K562 (cell line): ENCODE measurements around the gene SFXN5. TPM values are rescaled to one million over a fixed set of nuclear protein-coding genes. Genes with fewer than 3 reads are reported as not detected.

Experiments
- ATAC-seq: fragments of 200-7000 bp; cut with Tn5 transposase; 3 replicates; pipeline ENCODE4 v1.9.1; 2020; ENCODE audit warnings: moderate library complexity
- BruUV-seq: library from RNA; stranded (reverse); fragments of 400-500 nt; replicated peaks from 2 replicates; lab custom pipeline; 2021; lab: Mats Ljungman, UMichigan
- CTCF ChIA-PET: fragments of 300-600 bp; formaldehyde crosslinking; extraction: SDS; loops from one replicate; lab custom pipeline; 2021; ENCODE audit warnings: low intra/inter-chr PET ratio; lab: Yijun Ruan, JAX
- POLR2A ChIA-PET: fragments of 300-600, 350-650 bp; sonication (Branson Sonifier 250); formaldehyde crosslinking; extraction: SDS; loops from one replicate; lab custom pipeline; 2021; ENCODE audit warnings: antibody characterized with exemption, inconsistent platforms; lab: Yijun Ruan, JAX
- DNase-seq, 4 experiments: peaks; one replicate each; pipeline versions ENCODE4 v3.0.0 to v3.0.0-alpha.2; 2011 to 2018; ENCODE audit warnings: low spot score in 3 of 4, mixed read lengths in 3 of 4; ENCODE audit errors: extremely low read depth in 1 of 4
- FAIRE-seq: peaks from 2 replicates; lab custom pipeline; 2011; peaks lifted over from hg19 to GRCh38; lab: Jason Lieb, UNC
- H2AFZ ChIP-seq: 2 replicates; pipeline ENCODE4 v1.6.0; 2011; ENCODE audit warnings: low read depth, low read length, control low read depth, inconsistent platforms
- H3K27ac ChIP-seq: fragments of 200-600 bp; 3 replicates; pipeline ENCODE4 v1.8.0; 2011; ENCODE audit warnings: low read depth, mild to moderate bottlenecking, control low read depth, inconsistent platforms, low read length, moderate library complexity, mixed read lengths; ENCODE audit errors: extremely low read depth
- H3K27me3 ChIP-seq, 2 experiments: fragments of 300-600 bp in 1 of 2; 2 replicates in 1 of 2; 3 replicates in 1 of 2; pipeline versions ENCODE4 v1.6.0 to v1.8.0; 2011; ENCODE audit warnings: inconsistent platforms in 2 of 2, low read length in 2 of 2, mild to moderate bottlenecking in 1 of 2, mixed read lengths in 1 of 2, moderate library complexity in 1 of 2; ENCODE audit not compliant: control insufficient read depth in 2 of 2, insufficient read depth in 2 of 2
- H3K36me3 ChIP-seq: fragments of 300-600 bp; 3 replicates; pipeline ENCODE4 v1.8.0; 2011; ENCODE audit warnings: mild to moderate bottlenecking, low read length, inconsistent platforms; ENCODE audit not compliant: control insufficient read depth, insufficient read depth
- H3K4me1 ChIP-seq, 2 experiments: fragments of 200-600 bp in 1 of 2; replicated peaks in 1 of 2; 2 replicates in 1 of 2; 3 replicates in 1 of 2; pipeline versions ENCODE4 v1.5.1 to v1.8.0; 2011; ENCODE audit warnings: inconsistent platforms in 2 of 2, low read length in 2 of 2, mild to moderate bottlenecking in 1 of 2, mixed read lengths in 1 of 2, moderate library complexity in 1 of 2; ENCODE audit not compliant: control insufficient read depth in 2 of 2, insufficient read depth in 2 of 2
- H3K4me2 ChIP-seq: 2 replicates; pipeline ENCODE4 v1.6.1; 2011; ENCODE audit warnings: low read length, control low read depth, inconsistent platforms, mixed read lengths; ENCODE audit not compliant: insufficient read depth
- H3K4me3 ChIP-seq: fragments of 200-600 bp; sonication (generic), shearing (Covaris generic); 2 replicates; pipeline ENCODE4 v1.5.1; 2016; ENCODE audit warnings: control low read depth, inconsistent platforms
- H3K79me2 ChIP-seq: fragments of 200-600 bp; 3 replicates; pipeline ENCODE4 v1.8.0; 2011; ENCODE audit warnings: low read length, inconsistent platforms; ENCODE audit not compliant: control insufficient read depth, insufficient read depth
- H3K9ac ChIP-seq, 2 experiments: 2 replicates each; pipeline versions ENCODE4 v1.6.0 to v1.6.1; 2011; ENCODE audit warnings: low read depth in 2 of 2, low read length in 2 of 2, control low read depth in 1 of 2, inconsistent platforms in 1 of 2, mild to moderate bottlenecking in 1 of 2, mixed read lengths in 1 of 2; ENCODE audit not compliant: insufficient read depth in 1 of 2
- H3K9me1 ChIP-seq: one replicate; pipeline ENCODE4 v1.6.0; 2011; ENCODE audit warnings: inconsistent platforms, mild to moderate bottlenecking, low read length, moderate library complexity; ENCODE audit not compliant: control insufficient read depth, insufficient read depth
- H3K9me3 ChIP-seq: replicated peaks from 2 replicates; pipeline ENCODE4 v1.5.1; 2011; ENCODE audit warnings: low read depth, low read length, inconsistent platforms; ENCODE audit not compliant: control insufficient read depth, insufficient read depth
- H4K20me1 ChIP-seq: replicated peaks from 2 replicates; pipeline ENCODE4 v1.6.1; 2011; ENCODE audit warnings: low read length, inconsistent platforms, mixed read lengths; ENCODE audit not compliant: control insufficient read depth, insufficient read depth
- CBX8 ChIP-seq: fragments of 200-600 bp; sonication (generic); IDR thresholded peaks from 2 replicates; pipeline ENCODE4 v1.6.1; 2012; ENCODE audit warnings: borderline replicate concordance, mixed run types, low read depth, mild to moderate bottlenecking, moderate library complexity, mixed read lengths, low read length, control low read depth, inconsistent platforms; ENCODE audit not compliant: poor library complexity, severe bottlenecking; ENCODE audit errors: extremely low read depth
- CEBPB ChIP-seq: fragments of 450-650 bp; IDR thresholded peaks from 2 replicates; pipeline ENCODE4 v1.6.1; 2016; ENCODE audit warnings: missing genetic modification characterization, missing compliant biosample characterization
- JUND ChIP-seq, 2 experiments: IDR thresholded peaks; 2 replicates in 1 of 2; 3 replicates in 1 of 2; pipeline ENCODE4 v1.6.1; 2011; ENCODE audit warnings: borderline replicate concordance in 2 of 2, low read depth in 2 of 2, low read length in 2 of 2, improper control_type of control experiment in 1 of 2, missing biosample characterization in 1 of 2, missing genetic modification characterization in 1 of 2, missing genetic modification reagents in 1 of 2
- KAT2B ChIP-seq: IDR thresholded peaks from one replicate; pipeline ENCODE4 v1.6.1; 2012; ENCODE audit warnings: low read depth, mild to moderate bottlenecking, control low read depth, inconsistent platforms, low read length, moderate library complexity
- KDM1A ChIP-seq, 2 experiments: fragments of 450-650 bp; IDR thresholded peaks; 2 replicates each; pipeline ENCODE4 v1.6.1; 2016; ENCODE audit warnings: mild to moderate bottlenecking in 2 of 2
- NFRKB ChIP-seq: fragments of 450-650 bp; IDR thresholded peaks from 2 replicates; pipeline ENCODE4 v1.6.1; 2016; ENCODE audit warnings: low read depth
- NR2F6 ChIP-seq: fragments of 450-650 bp; formaldehyde crosslinking; IDR thresholded peaks from 2 replicates; pipeline ENCODE4 v1.4.0; 2020; ENCODE audit warnings: mild to moderate bottlenecking
- RBM34 ChIP-seq: fragments of 200-400 bp; formaldehyde crosslinking; IDR thresholded peaks from 2 replicates; pipeline ENCODE4 v1.6.1; 2018; ENCODE audit warnings: low read length, borderline replicate concordance; ENCODE audit not compliant: insufficient read depth
- SPI1 ChIP-seq: IDR thresholded peaks from 2 replicates; pipeline ENCODE4 v1.6.1; 2011; ENCODE audit warnings: low read depth, low read length, control low read depth, borderline replicate concordance
- TCF7L2 ChIP-seq: fragments of 150-350 bp; IDR thresholded peaks from 2 replicates; pipeline ENCODE4 v1.6.1; 2016; ENCODE audit warnings: low read depth, mild to moderate bottlenecking, low read length, moderate library complexity
- ZBTB17 ChIP-seq: fragments of 450-650 bp; formaldehyde crosslinking; IDR thresholded peaks from 2 replicates; pipeline ENCODE4 v1.4.0; 2020; ENCODE audit warnings: mild to moderate bottlenecking
- ZFP91 ChIP-seq: sonication (generic); formaldehyde crosslinking; IDR thresholded peaks from 2 replicates; pipeline ENCODE4 v1.8.0; 2022; ENCODE audit warnings: mild to moderate bottlenecking, missing genetic modification reagents
- ZNF140 ChIP-seq: fragments of 250-450 bp; sonication (Bioruptor Pico); IDR thresholded peaks from 2 replicates; pipeline ENCODE4 v1.8.0; 2021; ENCODE audit warnings: moderate library complexity, mild to moderate bottlenecking, inconsistent platforms
- ZNF431 ChIP-seq: sonication (generic); formaldehyde crosslinking; IDR thresholded peaks from 2 replicates; pipeline ENCODE4 v1.8.0; 2022; ENCODE audit warnings: mild to moderate bottlenecking, missing genetic modification reagents
- WGBS: fragments of 100-300 bp; shearing (Covaris generic); methylation state at CpG from one replicate; pipeline ENCODE4 v1.1.6; 2016; ENCODE audit warnings: low coverage, mixed read lengths; ENCODE audit not compliant: insufficient coverage; ENCODE audit errors: missing lambda C conversion rate; 5-methylcytosine and 5-hydroxymethylcytosine counted together
- in situ Hi-C: fragments of 300-500 bp; cut with MboI; formaldehyde crosslinking; loops from 4 replicates; pipeline ENCODE4 v1.15.0; 2018; ENCODE audit warnings: inconsistent platforms, mixed read lengths
- intact Hi-C: fragments of 100-400 bp; cut with micrococcal nuclease; formaldehyde crosslinking; loops from 2 replicates; pipeline ENCODE4 v1.14.2; 2022
- polyA plus RNA-seq, 8 experiments: library from polyadenylated mRNA; depleted of rRNA in 4 of 8; stranded (reverse) in 5 of 8; unstranded in 3 of 8; fragments of >200 nt; fragmentation: Nextera tagmentation in 2 of 8; fragmentation: Illumina TruSeq in 1 of 8; extraction: Ambion mirVana in 2 of 8; extraction: Trizol in 1 of 8; gene quantifications; 2 replicates each; pipeline versions ENCODE4 v1.2.1 to v1.2.3, GENCODE V29; 2011 to 2014; ENCODE audit warnings: inconsistent platforms in 1 of 8, missing spikeins in 1 of 8
- total RNA-seq, 7 experiments: library from RNA; depleted of rRNA in 6 of 7; stranded (reverse); fragments of >200 nt in 6 of 7; fragmentation: Illumina TruSeq in 2 of 7; extraction: Trizol in 2 of 7; gene quantifications; 2 replicates each; pipeline versions ENCODE4 v1.2.1 to v1.2.3, GENCODE V29; 2011 to 2021; ENCODE audit warnings: low replicate concordance in 1 of 7
- TF ChIP-seq, protein P1 (sequence below): sonication (generic); formaldehyde crosslinking; IDR thresholded peaks from 2 replicates; pipeline ENCODE4 v1.8.0; 2023; ENCODE audit warnings: mild to moderate bottlenecking, missing genetic modification reagents

SFXN5 gene
- total and polyA plus RNA-seq, 9 of the 15 experiments (the other 6 are each of a cell fraction or from before 2014, with no cell fraction given): 8.3 to 22.6 (median 16.0) TPM

DNA sequence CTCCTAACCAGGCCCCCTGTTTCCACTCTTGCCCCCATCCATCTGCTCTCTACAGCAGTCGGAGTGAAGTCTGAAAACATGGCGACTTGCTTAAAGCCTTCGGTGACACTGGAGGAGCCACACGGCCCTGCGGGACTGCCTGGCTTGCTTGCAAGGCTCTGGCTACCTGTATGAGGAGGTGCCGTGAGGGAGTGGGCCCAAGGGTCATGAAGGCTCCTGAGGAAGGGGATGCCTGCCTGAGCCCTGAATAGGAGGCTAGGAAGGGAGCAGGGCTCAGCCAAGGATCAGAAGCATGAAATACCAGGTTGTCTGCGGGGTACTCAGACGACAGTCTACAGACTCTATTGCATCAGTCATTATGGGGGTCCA lies 78.8 kb downstream of the SFXN5 start:
- DNase-seq (no peak), ATAC-seq (peak; percentile 16; the same call in 2 of the 3 replicates), FAIRE-seq (no peak)
- WGBS: 73% methylated on average over 8 of the region's 8 CpGs
- Histone ChIP-seq H3K36me3 (no peaks in the 10 kb centered on the region), H3K27ac (no peak overlapping the region), H3K4me2 (no peak overlapping the region), H3K4me1 (peaks cover 0 to 12% of the 10 kb centered on the region in 2 experiments; a peak in 2 of 5 replicates), H3K4me3 (no peak overlapping the region), H4K20me1 (0 out of 2 replicates have a peak, but pooled peaks cover 3% of the 10 kb centered on the region), H3K79me2 (no peaks in the 10 kb centered on the region), H3K9me3 (no peaks in the 10 kb centered on the region), H3K27me3 (no peaks in the 10 kb centered on the region), H3K9me1 (peaks cover 3% of the 10 kb centered on the region), H2AFZ (no peak overlapping the region), H3K9ac (peak overlapping the region in 1 of 2 experiments; percentile 67; a peak in 2 of 4 replicates)
- in situ Hi-C loops: no loop called here
- intact Hi-C loops: loop anchor here (1.0 to 2.0 kb wide), 3 partner anchors 79 to 184 kb away; partner anchors contain the start of gene SFXN5
- no peak for TF ChIP-seq CBX8
- no peak for TF ChIP-seq KDM1A (IDR thresholded peaks at IDR 0.05)
- TF ChIP-seq ZFP91 (CRISPR knock-in tag): no peak
- TF ChIP-seq TCF7L2: no peak
- TF ChIP-seq KAT2B: no peak
- no peak for TF ChIP-seq CEBPB (tag)
- TF ChIP-seq, protein P1, sequence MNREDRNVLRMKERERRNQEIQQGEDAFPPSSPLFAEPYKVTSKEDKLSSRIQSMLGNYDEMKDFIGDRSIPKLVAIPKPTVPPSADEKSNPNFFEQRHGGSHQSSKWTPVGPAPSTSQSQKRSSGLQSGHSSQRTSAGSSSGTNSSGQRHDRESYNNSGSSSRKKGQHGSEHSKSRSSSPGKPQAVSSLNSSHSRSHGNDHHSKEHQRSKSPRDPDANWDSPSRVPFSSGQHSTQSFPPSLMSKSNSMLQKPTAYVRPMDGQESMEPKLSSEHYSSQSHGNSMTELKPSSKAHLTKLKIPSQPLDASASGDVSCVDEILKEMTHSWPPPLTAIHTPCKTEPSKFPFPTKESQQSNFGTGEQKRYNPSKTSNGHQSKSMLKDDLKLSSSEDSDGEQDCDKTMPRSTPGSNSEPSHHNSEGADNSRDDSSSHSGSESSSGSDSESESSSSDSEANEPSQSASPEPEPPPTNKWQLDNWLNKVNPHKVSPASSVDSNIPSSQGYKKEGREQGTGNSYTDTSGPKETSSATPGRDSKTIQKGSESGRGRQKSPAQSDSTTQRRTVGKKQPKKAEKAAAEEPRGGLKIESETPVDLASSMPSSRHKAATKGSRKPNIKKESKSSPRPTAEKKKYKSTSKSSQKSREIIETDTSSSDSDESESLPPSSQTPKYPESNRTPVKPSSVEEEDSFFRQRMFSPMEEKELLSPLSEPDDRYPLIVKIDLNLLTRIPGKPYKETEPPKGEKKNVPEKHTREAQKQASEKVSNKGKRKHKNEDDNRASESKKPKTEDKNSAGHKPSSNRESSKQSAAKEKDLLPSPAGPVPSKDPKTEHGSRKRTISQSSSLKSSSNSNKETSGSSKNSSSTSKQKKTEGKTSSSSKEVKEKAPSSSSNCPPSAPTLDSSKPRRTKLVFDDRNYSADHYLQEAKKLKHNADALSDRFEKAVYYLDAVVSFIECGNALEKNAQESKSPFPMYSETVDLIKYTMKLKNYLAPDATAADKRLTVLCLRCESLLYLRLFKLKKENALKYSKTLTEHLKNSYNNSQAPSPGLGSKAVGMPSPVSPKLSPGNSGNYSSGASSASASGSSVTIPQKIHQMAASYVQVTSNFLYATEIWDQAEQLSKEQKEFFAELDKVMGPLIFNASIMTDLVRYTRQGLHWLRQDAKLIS (CRISPR knock-in tag): no peak
- TF ChIP-seq RBM34: no peak
- no peak for TF ChIP-seq ZNF140 (CRISPR knock-in tag)
- no peak for TF ChIP-seq SPI1
- no peak for TF ChIP-seq ZBTB17
- TF ChIP-seq NR2F6 (CRISPR knock-in tag): no peak
- no peak for TF ChIP-seq JUND (IDR thresholded peaks at IDR 0.05; ENCODE audit: borderline replicate concordance, low read depth, low read length)
- TF ChIP-seq JUND (tag; IDR thresholded peaks at IDR 0.05; ENCODE audit: borderline replicate concordance, low read depth, low read length): no peak
- TF ChIP-seq NFRKB: no peak
- no peak for TF ChIP-seq ZNF431 (CRISPR knock-in tag)
- BruUV-seq: no TSS peak
- CTCF ChIA-PET: interaction anchor here (0.8 to 2.3 kb wide), 5 partner anchors 93 to 185 kb away, joined by 5 to 16 read pairs (median 7); no protein-coding TSS in a partner anchor
- POLR2A ChIA-PET: interaction anchor here (0.6 kb wide), 1 partner anchor 1278 kb away, joined by 3 read pairs; no protein-coding TSS in a partner anchor
